NCI-H748 treated with DMSO at 0.1 percent for 48 hours (cell line): ENCODE results near the gene SMC6.

Experiments
- DNase-seq: peaks from one replicate; lab custom pipeline; 2025; lab: John Stamatoyannopoulos, UW

SMC6 gene

DNA sequence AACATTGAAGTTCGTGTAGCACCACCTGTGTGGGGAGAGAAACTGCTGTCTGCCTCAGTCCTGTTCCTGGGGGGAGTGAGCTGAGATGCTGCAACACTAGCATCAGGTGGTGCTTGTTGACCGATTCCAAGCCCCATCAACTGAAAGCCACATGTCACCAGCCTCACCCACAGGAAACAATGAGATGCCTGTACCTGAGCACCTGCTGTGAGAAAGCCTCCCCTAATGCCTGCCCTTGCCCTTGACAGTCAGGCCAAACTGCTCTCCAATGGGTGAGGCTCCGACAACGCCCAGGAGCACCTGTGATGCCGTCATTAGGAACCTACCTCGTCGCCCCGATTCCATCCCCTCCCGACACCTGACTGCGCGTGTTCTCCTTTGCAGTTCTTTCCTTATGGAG, 104.6 kb downstream of the SMC6 start:
- no peak for DNase-seq

DNA sequence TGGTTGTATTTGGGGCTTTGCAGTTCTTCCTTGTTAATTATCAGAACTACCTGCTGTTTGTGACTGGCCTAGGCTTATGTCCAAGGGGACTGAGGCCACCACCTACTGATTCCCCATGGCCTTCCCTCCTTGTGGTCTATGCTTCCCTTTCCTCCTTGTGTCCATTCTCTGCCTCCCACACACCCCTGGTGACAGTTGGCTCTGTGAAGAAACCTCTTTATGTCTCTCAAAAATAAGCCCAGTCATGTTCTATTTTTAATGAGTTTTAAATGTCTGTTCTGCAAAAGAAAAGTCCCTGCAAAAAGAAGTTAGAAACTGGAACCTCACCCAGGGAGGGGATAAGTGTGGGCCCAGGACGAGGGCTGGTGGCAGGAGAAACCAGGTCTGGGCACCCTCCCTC, 105.0 kb downstream of the SMC6 start:
- DNase-seq = no peak

DNA sequence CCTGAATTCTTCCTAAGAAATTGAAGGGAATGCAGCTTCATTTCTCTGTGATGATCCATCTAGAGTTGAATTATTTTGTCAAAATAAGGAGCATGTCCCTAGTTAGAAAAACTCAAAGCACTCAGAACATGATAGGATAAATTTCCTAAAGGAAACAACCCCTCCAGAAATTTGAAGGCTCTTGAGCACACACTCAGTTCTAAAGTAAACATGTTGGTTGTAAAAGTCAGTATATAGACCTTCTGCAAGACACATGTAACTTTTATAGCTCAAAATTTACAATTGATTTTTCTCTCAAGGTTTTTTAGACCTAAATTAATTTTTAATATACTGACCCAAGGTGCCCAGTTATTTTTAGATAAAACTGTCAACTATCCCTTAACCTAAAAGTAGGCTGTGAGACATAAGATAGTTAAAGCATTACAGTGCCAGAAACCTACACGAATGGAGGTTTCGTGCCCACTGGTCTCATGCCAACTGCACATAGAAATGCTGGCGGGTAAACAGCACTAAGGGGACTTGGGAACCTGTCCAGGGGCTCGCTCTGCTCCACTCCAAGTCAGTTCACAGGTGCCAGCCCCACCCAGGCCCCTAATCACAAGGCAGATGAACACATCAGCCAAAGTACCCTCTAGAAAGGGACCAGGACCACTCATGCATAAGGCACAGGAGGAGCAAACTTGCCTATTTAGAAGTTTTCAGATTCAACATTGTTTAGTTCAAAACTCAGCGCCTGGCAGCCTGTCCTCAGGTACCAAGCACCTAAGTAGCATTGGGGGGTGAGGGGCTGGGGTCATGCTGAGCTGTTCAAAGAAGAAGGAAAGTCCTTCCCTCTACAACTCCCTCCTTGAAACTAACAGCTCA, 106.5 kb downstream of the SMC6 start:
- no peak for DNase-seq

DNA sequence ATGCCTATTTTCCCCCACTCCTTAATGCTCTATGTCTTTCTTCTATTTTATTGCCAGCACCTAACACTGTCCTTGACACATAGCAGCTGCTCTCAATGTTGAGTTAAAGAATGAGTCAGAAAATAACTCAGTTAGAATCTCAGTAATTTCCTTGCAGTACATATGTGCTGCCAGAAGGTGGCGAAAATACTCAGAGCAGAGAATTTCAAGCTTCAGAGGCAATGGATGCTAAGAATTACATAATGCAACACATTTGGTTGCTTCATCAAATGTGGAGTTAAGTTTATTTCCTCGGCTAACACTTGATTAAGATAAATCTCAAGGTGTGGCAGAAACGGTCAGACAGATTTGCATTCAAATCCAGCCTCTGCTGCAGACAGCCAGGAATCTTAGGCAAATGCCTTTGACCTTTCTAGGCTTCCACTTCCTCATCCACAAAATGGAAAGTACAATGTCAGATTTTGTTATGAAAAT, 107.5 kb downstream of the SMC6 start:
- DNase-seq = peak; percentile 23

DNA sequence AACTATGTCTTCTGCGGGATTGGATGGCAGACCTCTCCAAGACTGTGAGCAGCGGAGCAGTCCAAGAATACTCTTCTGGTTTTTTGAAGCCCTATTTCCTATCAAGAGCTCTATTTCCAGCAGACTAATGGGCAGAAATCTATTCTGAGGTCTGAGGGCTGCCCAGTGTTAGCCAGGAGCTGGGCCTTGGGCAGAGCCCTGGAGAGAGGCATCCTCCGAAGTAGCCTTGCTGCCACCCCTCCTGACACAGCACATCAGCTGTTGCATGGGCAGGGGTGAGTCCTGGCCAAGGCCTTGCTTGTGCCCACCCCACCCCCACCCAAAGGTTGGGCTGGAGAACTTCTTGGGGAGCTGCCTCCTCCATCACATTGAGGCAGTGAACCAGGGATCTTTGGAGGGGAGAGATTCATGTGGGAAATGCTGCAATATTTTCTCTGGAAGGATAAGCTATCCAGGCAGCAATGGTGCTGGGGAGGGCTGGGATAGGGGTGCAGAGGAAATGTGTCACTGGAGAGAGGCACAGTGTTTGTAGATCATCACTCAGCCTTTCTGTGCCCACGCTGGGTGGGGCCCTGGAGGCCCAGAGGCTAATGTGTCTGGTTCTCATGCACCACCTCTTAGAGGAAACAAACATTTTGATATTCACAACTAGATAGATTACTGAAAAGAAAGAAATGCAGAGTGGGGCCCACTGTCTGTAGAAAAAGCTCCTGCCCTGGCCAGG, 108.5 kb downstream of the SMC6 start:
- DNase-seq = no peak

DNA sequence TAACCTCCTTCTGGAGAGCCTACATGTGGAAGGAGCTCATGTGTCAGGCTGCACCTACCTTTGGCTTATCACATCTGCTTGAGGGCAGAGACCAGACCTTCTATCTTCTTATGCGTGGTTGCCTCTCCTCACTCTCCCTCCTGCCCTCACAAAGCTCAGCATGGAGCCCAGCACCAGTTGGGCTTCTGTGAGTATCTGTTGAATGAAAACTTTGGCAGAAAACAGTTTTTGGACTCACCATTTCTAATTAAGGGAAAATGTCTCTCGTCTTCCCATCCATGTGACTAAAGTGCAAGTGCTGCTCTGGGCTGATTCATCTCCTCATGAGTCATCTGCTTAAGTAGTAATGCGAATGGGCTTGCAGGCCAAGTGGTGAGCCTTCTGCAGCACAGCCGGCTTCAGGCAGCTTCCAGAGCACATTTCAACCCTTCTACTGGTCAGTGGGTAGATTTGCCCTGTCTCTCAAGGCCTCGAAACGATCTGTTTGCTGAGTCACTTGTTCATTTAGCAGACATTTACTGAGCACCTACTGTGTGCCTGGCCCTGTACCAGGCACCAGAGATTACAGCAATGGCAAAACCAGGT, 110.5 kb downstream of the SMC6 start:
- DNase-seq = no peak

DNA sequence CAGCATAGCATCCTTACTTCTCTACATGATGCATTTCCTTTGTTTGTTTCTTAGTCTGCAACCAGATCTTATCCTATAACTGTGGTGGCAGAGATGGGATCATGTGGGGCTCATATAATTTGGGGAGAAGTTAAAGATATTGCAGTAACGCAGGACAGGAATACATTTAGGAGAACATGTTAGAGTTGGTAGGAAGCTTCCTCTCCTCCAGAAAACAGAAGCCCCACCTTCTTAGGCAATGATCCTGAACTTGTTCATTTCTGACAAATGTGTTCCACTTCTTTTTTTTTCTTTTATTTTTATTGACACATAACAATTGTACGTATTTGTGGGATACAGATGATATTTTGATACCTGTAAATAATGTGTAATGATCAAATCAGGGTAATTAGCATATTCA, 113.2 kb downstream of the SMC6 start:
- no peak for DNase-seq

DNA sequence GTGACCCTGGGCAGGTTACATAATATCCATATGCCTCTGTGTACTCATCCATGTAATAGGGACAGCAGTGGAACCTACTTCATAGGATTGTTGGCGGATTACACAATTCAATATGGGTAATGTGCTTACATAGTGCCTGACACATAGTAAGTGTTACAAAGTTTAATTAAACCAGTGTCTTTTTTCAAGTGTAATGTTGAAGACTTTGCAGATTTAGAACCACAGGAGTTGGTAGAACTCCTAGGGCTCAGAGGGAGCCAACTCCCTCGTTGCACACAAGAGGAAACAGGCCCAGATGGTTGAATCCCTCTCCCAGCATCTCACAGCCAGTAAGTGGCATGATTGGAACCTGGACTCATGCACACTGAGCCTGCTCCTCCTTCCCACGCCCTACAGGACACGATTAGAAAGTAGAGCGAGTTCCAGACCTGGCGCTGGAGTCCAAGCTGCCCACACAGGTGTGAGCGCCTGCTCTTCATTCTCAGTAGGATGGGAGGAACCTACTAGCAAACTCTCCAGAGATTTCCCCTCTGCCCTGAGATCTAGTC, 115.3 kb downstream of the SMC6 start:
- no peak for DNase-seq

DNA sequence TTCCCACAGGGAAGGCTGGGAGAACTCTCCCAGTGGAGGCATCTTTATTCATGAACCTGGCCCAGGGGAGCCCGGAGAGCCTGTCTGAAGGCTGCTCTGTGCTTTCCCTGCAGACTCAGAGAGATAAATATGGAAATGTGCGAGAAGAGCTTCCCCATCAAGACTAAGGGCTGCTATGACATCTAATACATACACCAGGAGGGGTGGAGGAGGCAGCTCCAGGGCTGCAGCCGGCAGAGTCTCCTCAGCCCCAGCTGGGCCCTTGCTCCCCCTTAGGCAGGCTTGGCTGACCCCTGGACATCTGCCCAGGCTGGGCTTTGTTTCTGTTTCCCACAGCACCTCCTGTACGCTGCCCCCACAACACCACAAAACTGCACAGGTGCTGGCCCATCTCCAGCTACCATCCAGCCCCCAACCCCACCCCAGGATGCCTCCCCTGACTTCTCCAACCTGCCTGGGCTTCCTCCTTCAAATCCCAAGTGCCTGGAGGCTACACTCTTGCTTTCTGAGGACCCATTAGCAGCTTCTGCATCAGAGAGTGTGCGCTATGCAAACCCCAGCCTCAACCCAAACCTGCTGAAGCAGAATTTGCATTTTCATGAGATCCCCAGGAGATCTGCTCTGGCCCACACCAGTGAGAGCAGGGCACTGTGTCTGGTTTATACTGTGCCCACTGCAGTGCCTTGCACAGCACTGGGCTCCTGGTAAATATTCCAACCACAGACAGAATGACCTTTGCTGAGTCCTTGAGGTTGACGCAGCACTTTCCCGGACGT, 116.3 kb downstream of the SMC6 start:
- no peak for DNase-seq

DNA sequence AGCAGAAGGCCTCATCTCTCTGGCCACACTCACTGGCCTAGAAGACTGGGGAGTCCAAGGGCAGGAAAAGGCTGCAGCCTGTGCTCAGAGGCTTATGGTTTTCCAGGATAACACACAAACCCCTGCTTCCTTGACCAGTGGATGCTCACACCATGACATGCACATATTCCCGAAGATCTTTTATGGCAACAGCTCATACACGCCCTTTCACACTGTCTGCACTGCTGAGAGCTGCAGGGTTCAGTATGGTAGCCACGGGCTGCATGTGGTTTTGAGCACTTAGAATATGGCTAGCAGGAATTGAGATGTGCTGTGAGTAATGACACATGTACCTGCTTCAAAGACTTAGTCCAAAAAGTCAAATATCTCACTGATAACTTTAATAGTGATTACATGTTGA, 117.4 kb downstream of the SMC6 start:
- DNase-seq = no peak

DNA sequence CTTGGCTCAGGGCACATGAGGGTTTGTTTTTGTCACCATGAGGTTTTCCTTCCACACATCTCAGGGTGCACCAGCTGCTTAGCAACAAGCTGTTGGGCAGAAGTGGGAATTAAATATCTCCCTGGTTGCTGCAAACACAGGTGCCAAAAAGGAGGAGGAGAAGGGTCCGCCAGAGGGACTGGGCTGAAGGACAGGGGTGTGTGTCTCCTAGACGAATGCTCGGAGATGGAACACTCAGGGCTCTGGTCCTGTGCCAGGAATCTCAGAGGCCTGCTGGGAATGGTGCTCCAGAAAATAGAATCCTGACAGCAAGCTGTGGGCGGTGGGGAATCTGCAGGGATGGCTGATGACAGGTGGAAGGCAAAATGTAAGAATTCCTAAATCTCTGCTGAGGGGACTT, 118.6 kb downstream of the SMC6 start:
- DNase-seq = no peak

DNA sequence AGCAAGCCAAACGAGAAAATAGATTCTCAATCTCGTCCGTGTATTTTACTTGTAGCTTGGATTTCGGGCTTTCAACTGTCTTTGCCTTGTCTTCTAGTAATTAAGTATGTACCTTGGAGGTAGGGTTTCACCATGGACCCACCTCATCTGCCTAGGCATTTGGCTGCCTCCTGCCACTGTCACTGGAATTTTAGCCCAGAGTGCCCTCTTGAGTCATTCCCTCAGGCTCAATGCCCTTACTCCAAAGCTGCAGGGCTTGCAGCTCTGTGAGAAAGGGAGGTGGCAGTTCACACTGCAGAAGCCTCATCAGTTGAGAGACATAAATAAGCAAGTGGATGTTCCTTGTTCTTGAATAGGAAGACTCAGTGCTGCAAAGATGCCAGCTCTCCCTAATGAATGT, 123.5 kb downstream of the SMC6 start:
- DNase-seq = no peak

DNA sequence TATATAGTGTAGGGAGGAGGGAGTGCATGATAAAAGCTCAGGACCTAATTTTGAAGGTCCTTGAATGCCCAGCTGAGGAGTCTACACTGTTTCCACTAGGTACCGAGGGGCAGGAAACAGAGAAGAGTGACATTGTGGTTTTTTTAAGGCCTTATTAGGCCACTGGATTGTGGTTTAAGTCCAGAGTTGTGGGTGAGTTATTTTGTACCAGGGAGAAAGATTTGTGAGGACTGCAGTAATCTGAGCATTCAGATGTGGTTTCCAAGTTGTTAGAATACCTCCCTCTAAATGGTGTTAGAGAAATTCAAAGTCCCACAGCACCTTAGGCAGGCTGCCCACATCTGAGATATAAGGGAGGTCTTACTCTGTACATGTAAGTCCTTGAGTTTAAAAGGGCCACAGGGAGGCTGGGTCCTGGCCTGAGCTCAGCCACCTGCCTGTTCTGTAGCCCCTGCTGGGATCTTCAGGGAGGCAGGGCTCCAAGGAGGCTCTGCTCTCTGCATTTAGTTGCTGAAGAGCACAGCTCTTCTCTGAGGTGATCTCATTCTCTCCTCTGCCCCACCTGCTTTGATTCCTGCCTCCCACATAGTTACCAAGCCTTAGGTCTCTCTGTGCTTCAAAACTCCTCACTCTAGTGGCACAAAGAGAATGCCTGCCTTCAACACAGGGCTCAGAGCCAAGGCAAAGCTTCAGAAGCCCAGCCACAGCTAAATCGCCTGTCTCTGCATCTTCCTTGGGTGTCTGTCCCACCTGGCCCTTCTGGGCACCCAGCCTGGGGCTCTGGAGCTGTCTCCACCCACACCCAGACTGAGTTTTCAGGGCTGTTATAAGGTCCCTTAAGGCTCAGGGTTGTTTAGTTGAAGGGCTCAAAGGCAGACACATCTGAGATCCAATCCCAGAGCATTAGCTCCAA, 125.0 kb downstream of the SMC6 start:
- no peak for DNase-seq

DNA sequence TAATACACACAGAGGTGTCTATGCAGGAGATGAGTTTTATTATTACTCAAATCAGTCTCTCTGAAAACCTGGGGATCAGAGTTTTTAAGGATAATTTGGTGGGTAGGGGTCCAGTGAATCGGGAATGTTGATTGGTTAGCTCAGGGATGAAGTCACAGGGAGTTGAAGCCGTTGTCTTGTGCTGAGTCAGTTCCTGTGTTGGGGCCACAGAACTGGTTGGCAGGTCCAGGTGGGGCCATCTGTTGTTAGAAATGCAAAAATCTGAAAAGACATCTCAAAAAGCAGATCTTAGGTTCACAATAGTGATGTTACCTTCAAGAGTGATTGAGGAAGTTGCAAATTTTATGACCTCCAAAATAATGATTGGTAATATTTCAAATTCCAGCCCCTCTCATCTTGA, 126.2 kb downstream of the SMC6 start:
- no peak for DNase-seq

DNA sequence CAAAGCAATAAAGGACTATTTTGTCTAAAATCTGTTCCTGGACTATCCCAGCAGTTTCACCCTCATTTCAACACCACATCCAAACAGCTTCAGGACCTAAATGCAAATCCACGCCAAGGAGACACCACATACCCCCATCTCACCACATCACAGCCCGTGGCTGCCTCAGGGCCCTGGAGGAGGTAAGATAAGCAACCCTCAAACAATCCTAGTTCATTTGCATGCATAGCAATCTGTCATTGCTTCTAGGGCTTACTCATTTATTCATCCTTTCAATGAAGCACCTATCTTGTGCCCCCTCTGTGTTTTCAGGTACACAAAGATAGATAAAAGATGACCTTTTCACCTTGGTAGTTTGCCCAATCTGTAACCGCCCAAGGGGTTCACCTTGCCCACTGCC, 126.6 kb downstream of the SMC6 start:
- no peak for DNase-seq

DNA sequence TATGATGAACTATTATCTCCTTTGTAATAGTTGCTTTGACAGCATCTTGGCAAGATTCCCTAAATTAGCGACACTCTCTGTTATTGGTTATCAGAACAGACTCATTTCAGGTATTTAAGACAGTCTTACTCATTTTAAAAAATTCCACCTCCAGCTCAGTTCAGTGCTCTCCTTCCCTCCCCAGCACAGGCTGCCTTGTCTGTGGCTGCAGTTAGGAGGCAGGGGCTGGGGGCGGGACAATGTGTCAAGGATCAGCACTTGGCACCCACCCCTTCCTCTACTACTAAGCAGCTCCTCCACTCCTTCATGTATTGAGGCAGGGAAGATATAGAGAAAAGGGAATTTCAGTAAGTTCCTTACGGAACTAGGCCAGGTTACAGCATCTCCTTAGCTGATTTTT, 128.2 kb downstream of the SMC6 start:
- no peak for DNase-seq

DNA sequence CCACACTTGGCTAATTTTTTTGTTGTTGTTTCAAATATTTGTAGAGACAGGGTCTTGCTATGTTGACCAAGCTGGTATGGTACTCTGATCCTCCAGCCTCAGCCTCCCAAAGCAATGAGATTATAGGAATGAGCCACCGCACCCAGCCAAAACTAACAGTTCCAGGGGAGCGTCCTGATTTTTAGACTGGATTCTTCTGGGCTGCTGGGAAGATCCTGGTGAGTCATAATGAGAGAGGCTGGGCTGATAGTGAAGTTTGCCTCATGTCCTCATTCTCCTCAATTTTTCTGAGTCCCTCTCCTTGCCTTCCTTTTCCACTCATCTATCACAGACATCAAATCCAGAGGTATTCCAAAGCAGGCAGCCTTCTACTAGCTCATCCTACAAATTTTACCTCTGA, 131.8 kb downstream of the SMC6 start:
- DNase-seq = no peak

DNA sequence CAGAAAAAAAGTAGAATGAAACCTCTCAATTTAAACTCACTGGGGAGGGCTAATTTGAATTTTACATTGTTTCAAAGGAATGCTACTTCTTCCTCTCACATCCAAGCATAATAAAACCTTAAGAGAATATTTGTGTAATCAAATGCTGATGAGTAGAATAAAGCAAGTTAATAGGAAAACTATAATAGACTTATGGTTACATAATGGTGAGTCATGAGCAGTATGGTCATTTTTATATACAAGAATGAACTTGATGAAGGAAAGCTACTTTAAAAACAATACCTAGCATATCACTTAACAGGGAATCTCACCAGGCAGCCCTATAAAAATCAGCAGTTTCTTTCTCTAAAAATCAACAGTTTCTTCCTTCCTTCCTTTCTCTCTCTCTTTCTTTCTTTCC, 132.8 kb downstream of the SMC6 start:
- DNase-seq = no peak

DNA sequence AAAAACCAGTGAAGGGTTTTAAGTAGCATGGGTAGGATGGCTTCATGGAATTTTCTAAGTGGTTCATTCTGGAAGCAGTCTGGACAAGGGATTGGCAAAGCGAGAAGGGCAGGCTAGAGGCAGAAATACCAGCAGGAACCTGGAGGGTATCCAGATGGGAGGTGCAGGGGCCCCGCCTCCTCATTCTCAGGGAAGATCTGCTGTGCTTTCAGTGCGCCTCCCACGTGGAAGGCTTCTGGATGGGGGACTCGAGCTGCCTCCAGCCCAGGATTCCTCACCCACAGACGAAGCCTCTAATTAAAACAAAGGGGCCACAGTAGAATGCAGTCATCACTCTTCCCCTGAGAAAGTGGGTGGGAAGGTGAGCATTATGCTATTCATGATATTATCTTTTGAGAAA, 133.3 kb downstream of the SMC6 start:
- DNase-seq = no peak

DNA sequence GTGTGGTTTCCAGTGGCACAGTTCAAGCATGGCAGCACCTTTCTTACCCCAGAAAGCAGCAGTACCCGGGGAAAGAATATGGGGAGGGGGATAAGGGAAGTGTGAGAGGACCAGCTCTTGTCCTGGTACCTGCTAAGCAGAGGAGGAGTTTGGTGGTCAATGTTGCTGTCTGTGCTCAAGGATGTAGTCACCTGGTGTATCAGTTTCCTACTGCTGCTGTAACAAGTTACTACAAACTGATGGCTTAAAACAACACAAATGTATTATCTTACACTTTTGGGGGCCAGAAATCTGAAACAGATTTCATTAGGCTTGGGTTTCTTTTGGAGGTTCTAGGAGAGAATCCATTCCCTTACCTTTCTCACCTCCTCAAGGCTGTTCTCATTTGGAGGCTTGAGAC, 135.7 kb downstream of the SMC6 start:
- no peak for DNase-seq

DNA sequence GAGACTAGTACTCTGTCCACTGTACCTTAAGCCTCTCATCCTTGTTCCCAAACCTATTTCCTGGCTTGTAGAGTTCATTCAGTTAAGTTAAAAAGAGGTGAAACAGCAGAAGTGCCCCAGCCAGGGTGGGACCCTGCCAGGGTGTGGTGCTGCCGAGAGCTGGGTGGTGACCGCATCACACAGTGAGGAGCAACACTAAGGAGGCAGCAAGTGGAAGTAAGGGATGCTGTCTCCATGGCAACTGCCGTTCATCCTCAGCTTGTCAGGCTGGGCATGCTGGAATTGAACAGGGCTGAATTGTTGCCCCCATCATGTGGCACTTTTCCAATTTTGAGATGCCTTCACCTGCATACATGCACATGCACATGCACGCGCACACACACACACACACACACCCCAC, 136.1 kb downstream of the SMC6 start:
- DNase-seq = no peak
